Sigmoid colon (tissue), 7 donors: ENCODE results near the gene MAP2K1. TPM values are rescaled to one million over a fixed set of nuclear protein-coding genes. Genes with fewer than 3 reads are reported as not detected.
"Not testable (repeated sequence)": the region's sequence is repeated elsewhere in the genome, so short reads cannot be mapped to it uniquely, and the experiment has no call there.

Experiments used
- DNase-seq: peaks from one replicate; pipeline ENCODE4 v3.0.0-alpha.2; 2019
- H3K27ac ChIP-seq, 4 donors: fragments of 200-600 bp; sonication (generic); one replicate each; pipeline ENCODE4 v1.5.1; 2016 to 2019; ENCODE audit warnings: mild to moderate bottlenecking in 1 of 4
- H3K27me3 ChIP-seq, 3 donors: fragments of 200-600 bp; sonication (generic); one replicate each; pipeline ENCODE4 v1.5.1; 2019; ENCODE audit warnings: mild to moderate bottlenecking in 1 of 3
- H3K36me3 ChIP-seq, 4 donors: fragments of 200-600 bp; sonication (generic); one replicate each; pipeline ENCODE4 v1.5.1; 2016 to 2019
- H3K4me1 ChIP-seq, 4 donors: fragments of 200-600 bp; sonication (generic); one replicate each; pipeline ENCODE4 v1.5.1; 2017 to 2019
- H3K4me3 ChIP-seq, 4 donors: fragments of 200-600 bp; sonication (generic); one replicate each; pipeline ENCODE4 v1.5.1; 2017 to 2019; ENCODE audit warnings: mild to moderate bottlenecking in 2 of 4, moderate library complexity in 1 of 4
- H3K9me3 ChIP-seq, 4 donors: fragments of 200-600 bp in 3 of 4; sonication (generic) in 3 of 4; one replicate each; pipeline versions ENCODE4 v1.5.1 to v1.6.1; 2013 to 2019
- CTCF ChIP-seq, 4 experiments: fragments of 450-650 bp in 3 of 4; fragments of 200-600 bp in 1 of 4; IDR thresholded peaks; one replicate each; pipeline ENCODE4 v1.5.1; 2016 to 2019; ENCODE audit warnings: antibody characterized with exemption in 4 of 4, mild to moderate bottlenecking in 3 of 4, moderate library complexity in 2 of 4
- EP300 ChIP-seq, 4 donors: sonication (generic); formaldehyde crosslinking; IDR thresholded peaks; one replicate each; pipeline ENCODE4 v1.6.1; 2017; ENCODE audit warnings: antibody characterized with exemption in 4 of 4
- POLR2A ChIP-seq, 2 donors: fragments of 450-650 bp; IDR thresholded peaks; one replicate each; pipeline ENCODE4 v1.6.1; 2016; ENCODE audit warnings: antibody characterized with exemption in 2 of 2, mild to moderate bottlenecking in 2 of 2, moderate library complexity in 2 of 2
- POLR2AphosphoS5 ChIP-seq, 4 donors: sonication (generic); formaldehyde crosslinking; IDR thresholded peaks; one replicate each; pipeline ENCODE4 v1.6.1; 2017; ENCODE audit warnings: antibody characterized with exemption in 4 of 4
- WGBS, 2 donors: extraction: QIAGEN DNeasy Blood & Tissue Kit; methylation state at CpG; one replicate each; pipeline ENCODE4 v1.1.7; 2013; 5-methylcytosine and 5-hydroxymethylcytosine counted together
- intact Hi-C: fragments of 100-400 bp; cut with DNase I; formaldehyde crosslinking; loops from one replicate; pipeline ENCODE4 v1.15.1; 2023
- polyA plus RNA-seq, 3 donors: library from polyadenylated mRNA; stranded (reverse); fragments of 200-250 nt; gene quantifications; one replicate each; pipeline ENCODE4 v1.2.3, GENCODE V29; 2013
- total RNA-seq, 4 donors: library from RNA; depleted of rRNA; stranded (reverse); fragments of >200 nt; gene quantifications; one replicate each; pipeline ENCODE4 v1.1.0, GENCODE V29; 2016
- donor health status: healthy with polysubstance abuse.
- donor health status: Bipolar disorder and iron deficiency.
- donor health status: healthy.

The MAP2K1 gene
- total and polyA plus RNA-seq, 7 donors = 19.8 to 38.8 (median 28.8) TPM

DNA sequence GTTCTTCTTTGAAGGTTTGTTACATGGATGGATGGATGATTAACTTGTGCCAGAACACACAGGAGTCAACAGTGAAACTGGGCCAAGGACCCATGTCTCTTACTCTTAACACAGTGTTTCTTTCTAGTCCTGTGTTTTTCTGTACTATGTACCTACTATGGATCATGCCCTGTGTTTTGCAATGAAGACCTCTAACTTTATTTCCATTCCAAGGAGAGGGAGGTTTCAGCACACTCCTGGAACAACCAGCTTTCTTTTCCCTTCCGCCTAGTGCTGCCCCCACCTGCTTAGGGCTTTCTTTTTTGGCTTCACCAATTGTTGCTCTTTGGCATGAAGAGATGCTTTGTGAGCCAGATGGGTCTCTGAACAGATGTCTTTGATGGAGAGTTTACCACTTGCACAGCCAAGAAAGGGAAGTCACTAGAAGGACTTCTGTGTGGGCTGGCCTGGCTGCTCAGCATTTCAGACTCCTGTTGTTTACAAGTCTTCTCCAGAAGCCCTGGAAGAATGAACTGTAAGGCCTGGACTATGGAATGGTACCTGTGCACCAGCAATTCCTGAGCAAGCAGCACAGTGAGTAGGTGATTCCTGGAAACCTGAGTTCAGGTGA lies 66.4 kb downstream of the MAP2K1 start:
- Histone ChIP-seq H3K27ac (no peak overlapping the region), H3K4me1 (no peaks in the 10 kb centered on the region), H3K36me3 (peaks cover 0 to 5% (median 0%) of the 10 kb centered on the region in 4 donors), H3K4me3 (no peak overlapping the region), H3K9me3 (no peaks in the 10 kb centered on the region), H3K27me3 (no peaks in the 10 kb centered on the region)
- no peak for DNase-seq
- intact Hi-C loops = no loop called here
- WGBS, 2 donors = 85 to 93% methylated on average over 1 of the region's 1 CpG
- no peak for TF ChIP-seq POLR2A (IDR thresholded peaks at IDR 0.05)
- no peak for TF ChIP-seq EP300 (IDR thresholded peaks at IDR 0.05)
- no peak for TF ChIP-seq CTCF (IDR thresholded peaks at IDR 0.05)
- no peak for TF ChIP-seq POLR2AphosphoS5 (IDR thresholded peaks at IDR 0.05)

DNA sequence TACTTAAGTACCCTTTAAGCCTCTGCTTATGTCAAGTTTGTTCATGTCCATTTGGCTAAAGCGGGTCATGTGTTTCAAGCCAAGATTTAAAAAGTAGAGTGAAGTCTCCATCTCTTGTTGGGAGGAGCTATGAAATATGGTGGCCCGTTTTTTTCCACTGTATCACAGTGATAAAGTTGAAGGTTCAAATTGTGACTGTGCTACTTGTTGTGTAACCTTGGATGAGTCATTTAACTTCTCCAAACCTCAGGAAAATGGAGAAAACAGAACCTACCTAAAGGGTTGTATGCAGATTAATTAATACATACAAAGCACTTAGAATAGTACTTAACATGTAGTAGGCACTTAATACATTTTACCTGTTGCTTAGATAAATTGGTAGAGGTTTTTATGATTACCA lies 67.4 kb downstream of the MAP2K1 start:
- WGBS, 2 donors = 85 to 95% methylated on average over 2 of the region's 2 CpGs
- Histone ChIP-seq H3K4me3 (no peak overlapping the region), H3K36me3 (peaks cover 0 to 5% (median 0%) of the 10 kb centered on the region in 4 donors), H3K27ac (no peak overlapping the region), H3K4me1 (no peaks in the 10 kb centered on the region), H3K27me3 (no peaks in the 10 kb centered on the region), H3K9me3 (no peaks in the 10 kb centered on the region)
- intact Hi-C loops = no loop called here
- DNase-seq = no peak
- TF ChIP-seq CTCF (IDR thresholded peaks at IDR 0.05) (no peak), POLR2A (IDR thresholded peaks at IDR 0.05) (no peak), POLR2AphosphoS5 (IDR thresholded peaks at IDR 0.05) (no peak), EP300 (IDR thresholded peaks at IDR 0.05) (no peak)

- no peak for TF ChIP-seq POLR2A (IDR thresholded peaks at IDR 0.05)
- TF ChIP-seq EP300 (IDR thresholded peaks at IDR 0.05) = no peak
- no peak for TF ChIP-seq POLR2AphosphoS5 (IDR thresholded peaks at IDR 0.05)
- no peak for TF ChIP-seq CTCF (IDR thresholded peaks at IDR 0.05)
- no peaks in the 10 kb centered on the region for H3K27me3 ChIP-seq
- WGBS, 2 donors = 75 to 90% methylated on average over 3 of the region's 3 CpGs
Observed at GRCh38 chr15:66456211-66456610, 69.5 kb downstream of the MAP2K1 start.

DNA sequence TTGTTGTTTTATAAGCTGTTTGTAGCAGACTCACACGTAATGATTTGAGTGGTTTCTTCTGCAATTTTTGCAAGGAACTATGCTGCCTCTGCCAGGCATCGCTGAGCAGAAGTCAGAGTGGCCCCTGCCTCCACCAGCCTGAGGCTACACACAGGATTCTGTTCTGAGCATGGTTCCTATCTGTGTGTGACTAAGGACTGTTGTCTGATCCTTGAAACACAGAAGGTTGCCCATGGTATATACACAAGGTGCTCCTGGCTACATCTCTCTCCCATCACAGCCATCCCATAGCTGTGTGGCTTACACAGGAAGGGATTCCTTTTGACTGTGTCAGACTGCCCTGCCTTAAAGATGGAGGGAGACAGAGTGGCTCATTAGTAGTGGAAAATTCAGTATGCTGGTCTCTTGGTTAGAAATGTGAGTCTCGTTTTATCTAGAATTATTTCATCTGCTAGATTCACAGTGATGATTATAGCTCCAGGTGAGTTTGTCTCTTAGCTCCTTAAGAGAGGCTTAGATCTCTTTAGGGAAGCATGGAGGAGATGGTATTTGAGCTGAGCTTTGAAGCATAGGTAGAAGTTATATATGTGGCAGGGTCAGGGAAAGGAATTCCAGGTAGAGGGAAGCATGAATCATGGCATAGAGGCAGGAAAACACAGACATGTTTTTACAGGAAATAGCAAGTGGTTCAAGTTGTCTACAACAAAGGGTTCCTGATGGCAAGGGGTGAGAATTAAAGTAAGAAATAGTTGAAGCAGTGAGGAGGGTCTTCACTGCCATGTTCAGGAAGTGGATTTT lies 73.3 kb downstream of the MAP2K1 start:
- whole genome bisulfite sequencing, 2 donors = 76 to 79% methylated on average over 3 of the region's 3 CpGs
- intact Hi-C loops = no loop called here
- TF ChIP-seq EP300 (IDR thresholded peaks at IDR 0.05) (no peak), POLR2A (IDR thresholded peaks at IDR 0.05) (no peak), POLR2AphosphoS5 (IDR thresholded peaks at IDR 0.05) (no peak), CTCF (IDR thresholded peaks at IDR 0.05) (no peak)
- H3K36me3 ChIP-seq = no peaks in the 10 kb centered on the region
- H3K27me3 ChIP-seq = no peaks in the 10 kb centered on the region
- H3K9me3 ChIP-seq = no peaks in the 10 kb centered on the region
- H3K4me1 ChIP-seq = no peaks in the 10 kb centered on the region
- DNase-seq = no peak
- H3K4me3 ChIP-seq = no peak overlapping the region
- no peak overlapping the region for H3K27ac ChIP-seq

More at GRCh38 chr15:66456211-66456610, 69.5 kb downstream of the MAP2K1 start:
- Histone ChIP-seq H3K4me1 (no peaks in the 10 kb centered on the region), H3K36me3 (peaks cover 0 to 5% (median 0%) of the 10 kb centered on the region in 4 donors), H3K4me3 (no peak overlapping the region), H3K9me3 (no peaks in the 10 kb centered on the region), H3K27ac (no peak overlapping the region)
- intact Hi-C loops = no loop called here
- DNase-seq = no peak

DNA sequence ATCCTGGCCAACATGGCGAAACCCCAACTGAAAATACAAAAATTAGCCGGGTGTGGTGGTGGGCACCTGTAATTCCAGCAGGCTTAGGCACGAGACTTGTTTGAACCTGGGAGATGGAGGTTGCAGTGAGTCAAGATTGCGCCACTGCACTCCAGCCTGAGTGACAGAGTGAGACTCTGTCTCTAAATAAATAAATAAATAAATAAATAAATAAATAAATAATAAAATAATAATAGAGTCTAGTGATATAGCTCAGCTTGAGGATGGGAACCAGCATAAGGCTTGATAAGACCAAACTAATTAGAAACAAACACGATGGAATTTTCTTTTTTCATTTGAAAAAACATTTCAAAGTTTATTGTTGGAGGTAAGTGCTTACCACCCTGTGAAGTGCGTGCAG lies 74.6 kb downstream of the MAP2K1 start:
- H3K27me3 ChIP-seq, DNase-seq, H3K4me3 ChIP-seq, H3K36me3 ChIP-seq, H3K9me3 ChIP-seq, H3K4me1 ChIP-seq, intact Hi-C loops: not testable (repeated sequence)
- WGBS, 2 donors = 96 to 97% methylated on average over 6 of the region's 6 CpGs
- peak overlapping the region in 1 of 4 donors; percentile 8 for H3K27ac ChIP-seq
